Measurements from ENCODE around the gene RAB40A.
"Not testable (repeated sequence)": the region's sequence is repeated elsewhere in the genome, so short reads cannot be mapped to it uniquely, and the experiment has no call there.

Gene RAB40A

DNA sequence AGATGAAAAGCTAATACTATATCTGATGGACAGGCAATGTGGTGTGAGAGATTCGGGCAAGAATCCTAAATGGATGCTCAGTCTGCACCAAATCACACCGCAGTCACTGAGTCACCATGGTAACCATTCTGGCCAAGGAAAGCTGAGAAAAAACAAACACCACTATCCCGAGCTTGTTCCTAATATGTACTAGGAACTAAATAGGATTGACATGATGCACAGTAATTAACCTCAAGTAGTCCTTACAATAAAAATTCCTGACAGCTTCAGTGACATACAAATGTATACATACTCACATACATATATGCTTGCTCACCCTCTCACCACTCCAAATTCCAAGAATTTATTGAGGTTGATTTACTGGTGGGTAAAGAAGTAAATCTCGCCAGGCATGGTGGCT is 1.1 kb upstream of the RAB40A start:
- no peak for DNase-seq

DNA sequence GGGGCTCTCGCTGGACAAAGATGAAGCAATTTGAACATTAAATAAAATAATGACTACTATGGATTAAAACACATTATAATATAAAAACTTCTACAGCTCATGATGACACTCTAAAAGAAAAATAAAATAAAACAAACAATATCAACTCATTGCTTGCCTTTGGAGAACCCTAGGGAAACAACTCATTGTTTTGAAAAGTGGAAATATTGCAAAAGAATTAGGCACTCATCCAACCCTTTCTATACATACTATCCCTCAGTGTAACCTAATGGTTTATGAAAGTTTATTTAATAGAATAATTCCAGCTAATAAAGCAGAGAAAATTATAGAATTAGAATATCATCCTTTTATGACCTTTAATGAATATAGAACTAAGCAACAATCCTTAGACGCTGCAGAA is 718 bp downstream of the RAB40A start:
- DNase-seq: no peak

- no peak for DNase-seq
Measured at GRCh38 chrX:103517246-103517645, 2.0 kb downstream of the RAB40A start.

DNA sequence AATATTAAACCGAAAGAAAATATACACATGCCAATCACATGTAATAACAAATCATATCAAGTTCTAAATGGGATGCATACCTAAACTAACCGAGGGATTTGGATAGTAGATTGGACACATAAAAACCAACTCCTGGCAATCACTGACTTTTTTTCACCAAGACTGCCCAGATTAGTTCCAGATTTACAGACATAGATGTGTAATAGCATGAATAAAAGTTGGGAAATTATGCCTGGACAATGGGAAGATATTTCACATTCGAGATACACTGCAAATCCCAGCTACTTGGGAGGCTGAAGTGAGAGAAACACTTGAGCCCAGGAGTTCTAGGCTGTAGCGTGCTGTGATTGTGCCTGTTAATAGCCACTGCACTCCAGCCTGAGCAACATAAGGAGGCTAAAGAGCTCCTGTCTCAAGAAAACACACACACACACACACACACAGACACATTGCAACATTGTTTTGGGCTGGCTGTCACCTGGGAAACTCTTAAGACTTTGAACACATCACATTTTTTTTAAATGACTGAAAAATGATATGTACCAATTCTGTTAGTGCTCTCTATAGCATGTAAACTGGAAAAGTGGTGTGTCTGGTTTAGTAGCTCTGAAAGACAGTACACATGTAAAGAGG is 5.7 kb downstream of the RAB40A start:
- no peak for DNase-seq

DNA sequence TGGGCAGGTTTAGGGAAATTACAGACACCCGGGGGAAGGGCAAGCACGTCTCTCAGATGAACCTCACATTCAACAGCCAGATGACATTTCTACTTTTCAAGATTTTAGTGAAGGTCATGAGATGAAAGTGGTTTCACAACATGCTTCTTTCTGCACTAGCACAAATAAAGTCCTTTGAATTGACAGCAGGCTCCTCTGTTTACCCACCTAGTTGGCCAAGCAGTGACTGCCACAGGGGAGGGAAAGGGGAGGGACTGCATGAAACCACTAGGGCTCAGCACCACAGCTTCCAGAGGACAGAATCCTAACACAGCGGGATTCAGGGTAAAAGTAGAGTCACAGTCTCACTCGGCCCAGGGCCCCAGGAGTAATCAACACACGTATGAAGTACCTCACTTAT is 6.2 kb downstream of the RAB40A start:
- DNase-seq: no peak

DNA sequence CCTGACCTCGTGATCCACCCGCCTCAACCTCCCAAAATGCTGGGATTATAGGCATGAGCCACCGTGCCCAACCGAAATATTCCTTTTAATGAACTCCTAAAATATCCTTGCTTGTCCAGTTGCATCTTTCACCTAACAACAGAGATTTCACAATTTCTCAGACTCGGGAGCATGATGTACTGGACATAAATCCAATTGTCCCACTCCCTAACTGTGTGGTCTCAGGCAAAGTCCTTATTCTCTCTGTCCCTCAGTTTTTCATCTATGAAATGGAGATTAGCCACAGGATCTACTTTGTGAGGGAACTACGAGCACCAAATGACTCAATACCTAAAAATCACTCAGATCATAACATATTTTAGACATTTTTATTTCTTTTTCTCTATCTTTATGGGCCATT is 9.3 kb downstream of the RAB40A start:
- DNase-seq: no peak

- no peak for DNase-seq
Measured at GRCh38 chrX:103503853-103504207, 15.5 kb downstream of the RAB40A start.

DNA sequence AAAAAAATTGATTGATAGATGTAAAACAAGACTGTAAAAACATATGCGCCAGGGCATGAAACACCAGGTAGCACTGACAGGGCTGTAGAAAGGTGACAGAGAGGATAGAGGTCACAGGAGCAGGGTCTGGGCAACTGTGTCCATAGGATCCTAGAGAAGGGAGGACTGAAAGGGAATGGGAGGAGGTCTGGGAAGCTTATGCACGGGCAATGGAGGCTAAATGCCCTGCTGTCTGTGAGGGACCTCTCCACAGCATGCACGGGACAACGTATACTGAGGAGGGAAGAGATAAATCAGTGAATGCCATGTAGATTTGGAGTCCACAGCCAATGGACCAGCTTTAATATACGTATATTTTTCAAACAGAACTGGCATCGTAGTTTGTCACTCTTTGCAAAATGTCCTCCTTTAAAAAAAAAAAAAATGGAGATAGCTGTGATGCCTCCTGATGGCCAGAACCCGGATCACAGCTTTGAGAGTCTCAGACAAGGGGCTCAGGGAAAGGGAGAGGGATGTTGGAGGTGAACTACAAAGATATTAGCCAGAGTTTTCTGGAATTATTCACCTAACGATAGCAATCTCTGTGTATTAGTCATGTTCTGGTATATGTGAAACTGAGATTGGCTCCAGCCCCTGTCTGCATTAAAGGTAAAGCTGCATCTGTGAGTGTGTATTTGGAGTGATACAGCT is 16.0 kb downstream of the RAB40A start:
- DNase-seq: no peak

GRCh38 chrX:103498786-103499185 is 20.5 kb downstream of the RAB40A start:
- DNase-seq: no peak

DNA sequence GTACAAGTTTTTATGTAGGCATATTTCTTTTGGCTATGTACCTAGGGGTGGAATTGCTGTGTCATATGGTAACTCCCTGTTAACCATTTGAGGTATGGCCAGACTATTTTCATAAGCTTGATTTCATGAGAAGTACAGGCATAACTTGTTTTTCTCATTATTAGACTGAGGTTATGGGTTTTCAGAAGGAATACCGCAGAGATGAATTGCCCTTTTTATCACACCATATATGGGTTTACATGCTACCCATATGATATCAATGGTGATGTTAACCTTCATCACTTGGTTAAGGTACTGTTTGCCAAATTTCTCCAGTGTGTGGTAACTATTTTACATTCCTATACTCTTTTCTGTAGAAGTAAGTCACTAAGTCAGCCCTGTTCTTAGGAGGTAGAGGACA is 23.5 kb downstream of the RAB40A start:
- DNase-seq: no peak

DNA sequence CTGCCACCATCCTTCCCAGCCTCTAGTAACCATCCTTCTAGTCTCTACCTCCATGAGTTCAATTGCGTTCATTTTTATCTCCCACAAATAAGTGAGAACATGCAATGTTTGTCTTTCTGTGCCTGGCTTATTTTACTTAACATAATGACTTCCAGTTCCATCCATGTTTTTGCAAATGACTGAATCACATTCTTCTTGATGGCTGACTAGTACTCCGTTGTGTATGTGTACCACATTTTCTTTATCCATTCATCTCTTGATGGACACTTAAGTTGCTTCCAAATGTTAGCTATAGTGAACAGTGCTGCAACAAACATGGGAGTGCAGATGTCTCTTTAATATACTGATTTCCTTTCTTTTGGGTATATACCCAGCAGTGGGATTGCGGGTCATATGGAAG is 25.7 kb downstream of the RAB40A start:
- DNase-seq: not testable (repeated sequence)

DNA sequence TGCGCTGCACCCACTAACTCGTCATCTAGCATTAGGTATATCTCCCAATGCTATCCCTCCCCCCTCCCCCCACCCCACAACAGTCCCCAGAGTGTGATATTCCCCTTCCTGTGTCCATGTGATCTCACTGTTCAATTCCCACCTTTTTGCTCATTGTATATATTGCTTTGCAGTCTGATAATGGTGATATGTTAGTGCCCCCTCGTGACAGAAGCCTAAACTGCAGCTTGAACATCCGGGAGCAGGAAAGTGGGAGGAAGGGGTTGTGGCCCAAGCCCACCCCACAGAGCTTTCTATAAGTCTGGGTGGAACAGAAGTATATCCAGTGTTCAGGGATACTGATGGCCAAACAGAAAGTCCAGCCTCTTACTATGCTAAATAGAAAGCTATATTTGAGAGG is 29.6 kb downstream of the RAB40A start:
- DNase-seq: peak; percentile 38

DNA sequence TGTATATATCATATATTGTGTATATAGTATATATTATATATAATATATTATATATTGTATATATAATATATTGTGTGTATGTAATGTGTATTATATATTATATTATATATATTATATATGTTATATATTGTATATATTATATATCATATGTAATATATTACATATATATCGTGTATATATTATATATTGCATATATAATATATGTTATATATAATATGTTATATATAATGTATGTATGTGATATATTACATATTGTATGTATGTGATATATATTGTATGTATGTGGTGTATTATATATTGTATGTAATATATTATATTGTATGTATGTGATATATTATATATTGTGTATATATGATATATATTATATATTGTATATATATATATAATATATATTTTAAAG is 30.5 kb downstream of the RAB40A start:
- DNase-seq: no peak

DNA sequence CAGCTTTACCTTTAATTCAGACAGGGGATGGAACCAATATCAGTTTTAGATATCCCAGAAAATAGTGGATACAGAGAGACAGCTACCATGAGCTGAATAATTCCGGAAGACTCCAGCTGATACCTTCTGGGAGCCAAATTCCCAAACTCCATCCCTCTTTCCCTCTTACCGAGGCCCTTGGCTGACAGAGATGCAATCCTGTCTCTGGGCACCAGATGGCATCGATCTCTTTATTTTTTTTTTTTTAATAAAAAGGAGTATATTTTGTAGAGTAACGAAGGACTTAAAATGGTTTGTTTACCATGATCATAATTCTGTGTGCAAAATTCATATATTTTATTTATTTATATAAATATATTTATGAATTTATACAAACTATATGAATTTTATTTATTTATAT is 31.0 kb downstream of the RAB40A start:
- DNase-seq: no peak

- no peak for DNase-seq
Measured at GRCh38 chrX:103483720-103484119, 35.6 kb downstream of the RAB40A start.

DNA sequence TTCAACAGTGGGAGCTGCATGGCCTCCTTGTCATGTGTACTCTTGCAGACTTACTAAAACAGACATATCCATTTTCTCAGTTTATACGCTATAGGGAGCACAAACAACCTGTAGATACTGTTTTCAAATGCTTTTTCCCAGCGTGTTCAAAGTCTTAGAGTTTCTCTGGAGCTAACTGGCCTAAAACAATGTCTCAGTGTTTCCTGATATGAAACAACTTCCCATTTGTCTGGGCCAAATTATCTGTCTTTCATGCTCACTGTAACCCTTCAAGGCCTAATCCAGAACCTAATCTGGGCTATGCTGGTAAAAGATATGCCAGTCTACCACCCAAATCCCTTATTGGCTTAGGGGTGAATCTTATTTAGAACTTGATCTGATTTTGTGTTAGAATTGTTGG is 38.8 kb downstream of the RAB40A start:
- DNase-seq: no peak

DNA sequence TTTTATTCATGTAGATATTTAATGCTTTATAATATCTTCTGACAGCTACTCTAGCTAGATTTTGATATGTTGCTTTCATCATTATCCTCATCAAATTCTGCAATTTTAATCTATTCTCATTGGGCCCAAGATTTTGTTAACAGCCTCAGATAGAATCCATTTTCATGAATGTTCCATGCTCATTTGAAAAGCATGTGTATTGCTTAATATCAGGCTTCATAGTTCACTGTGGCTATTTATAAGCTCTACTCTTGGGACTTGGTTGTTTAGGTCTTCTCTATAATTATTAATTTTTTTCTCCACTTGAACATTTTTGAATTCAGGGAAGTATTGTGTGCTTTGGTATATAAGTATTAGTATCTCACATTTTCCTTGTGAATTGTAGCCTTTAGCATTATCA is 41.8 kb downstream of the RAB40A start:
- DNase-seq: no peak

GRCh38 chrX:103475381-103475780 is 43.9 kb downstream of the RAB40A start:
- no peak for DNase-seq

DNA sequence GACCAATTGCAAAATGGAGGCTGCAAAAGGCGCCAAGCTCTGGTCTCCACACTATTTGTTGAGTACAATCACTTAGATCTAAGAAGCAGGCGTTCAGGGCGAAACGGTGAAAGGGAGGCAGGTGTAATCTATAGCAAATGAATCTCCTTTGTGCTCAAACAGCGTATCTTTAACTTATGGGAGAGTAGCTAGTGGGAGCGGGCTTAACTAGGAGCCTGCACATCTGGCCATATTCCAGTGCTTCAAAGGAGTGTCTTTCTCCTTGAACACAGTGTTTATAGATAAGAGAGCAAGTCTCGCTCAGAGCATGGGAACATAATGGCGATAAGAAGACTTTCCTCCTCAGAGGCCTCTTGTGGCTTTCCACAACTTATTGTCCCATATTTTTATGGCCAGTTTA is 49.3 kb downstream of the RAB40A start:
- not testable (repeated sequence) for DNase-seq

GRCh38 chrX:103467887-103468286 is 51.4 kb downstream of the RAB40A start:
- DNase-seq: no peak

GRCh38 chrX:103467156-103467555 is 52.1 kb downstream of the RAB40A start:
- DNase-seq: no peak

DNA sequence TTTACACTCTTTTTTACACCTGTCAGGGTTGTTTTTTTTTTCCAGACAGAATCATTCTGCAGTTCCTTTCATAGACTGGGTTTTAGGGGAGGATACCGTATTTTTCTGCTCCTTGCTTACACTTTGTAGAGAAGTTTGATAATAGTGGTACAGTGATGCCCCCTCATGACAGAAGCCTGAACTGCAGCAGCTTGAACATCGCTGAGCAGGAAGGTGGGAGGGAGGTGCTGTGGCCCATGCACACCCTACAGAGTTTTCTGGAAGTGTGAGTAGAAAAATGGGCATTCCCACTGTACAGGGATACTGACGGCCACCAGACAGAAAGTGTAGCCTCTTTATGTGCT is 54.5 kb downstream of the RAB40A start:
- peak; percentile 77 for DNase-seq

- peak; percentile 16 for DNase-seq
Measured at GRCh38 chrX:103464072-103464773, 55.1 kb downstream of the RAB40A start.

GRCh38 chrX:103461156-103461555 is 58.1 kb downstream of the RAB40A start:
- DNase-seq: no peak

Measured in activated naive CD4-positive, alpha-beta T cell treated with anti-CD3 and anti-CD28 coated beads, Interleukin-2, amount 50 U/mL, for 16 hours (primary cell).